Testis (tissue), 2 donors: ENCODE data around the gene HOXA7.

Experiments used
- POLR2A ChIP-seq: fragments of 450-650 bp; IDR thresholded peaks from one replicate; pipeline ENCODE4 v1.6.1; 2017; ENCODE audit warnings: antibody characterized with exemption, mild to moderate bottlenecking, moderate library complexity
- TF ChIP-seq, protein P1 (sequence below), 3 experiments: fragments of 450-650 bp in 2 of 3; fragments of 200-600 bp in 1 of 3; sonication (generic) in 1 of 3; IDR thresholded peaks; one replicate each; pipeline ENCODE4 v1.5.1; 2016 to 2019; ENCODE audit warnings: antibody characterized with exemption in 3 of 3, mild to moderate bottlenecking in 2 of 3, moderate library complexity in 1 of 3

DNA sequence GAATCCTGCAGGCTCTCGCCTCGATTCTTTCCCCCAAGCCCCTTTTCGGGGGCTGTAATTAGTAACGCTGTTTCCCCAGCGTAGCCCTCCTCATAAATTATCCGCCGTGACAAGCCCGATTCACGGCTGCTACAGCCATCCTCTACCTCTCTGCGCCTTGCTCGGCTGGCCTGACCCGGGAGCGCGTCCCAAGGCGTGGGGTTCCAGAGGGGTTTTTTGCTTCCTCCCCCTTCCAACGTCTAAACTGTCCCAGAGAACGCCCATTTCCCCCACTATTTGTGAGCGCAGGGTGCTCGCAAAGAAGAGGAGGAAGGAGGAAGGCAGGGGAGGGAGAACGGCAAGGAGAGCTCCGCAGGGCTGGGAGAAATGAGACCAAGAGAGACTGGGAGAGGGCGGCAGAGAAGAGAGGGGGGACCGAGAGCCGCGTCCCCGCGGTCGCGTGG is 13.9 kb downstream of the HOXA7 start:
- TF ChIP-seq, protein P1, sequence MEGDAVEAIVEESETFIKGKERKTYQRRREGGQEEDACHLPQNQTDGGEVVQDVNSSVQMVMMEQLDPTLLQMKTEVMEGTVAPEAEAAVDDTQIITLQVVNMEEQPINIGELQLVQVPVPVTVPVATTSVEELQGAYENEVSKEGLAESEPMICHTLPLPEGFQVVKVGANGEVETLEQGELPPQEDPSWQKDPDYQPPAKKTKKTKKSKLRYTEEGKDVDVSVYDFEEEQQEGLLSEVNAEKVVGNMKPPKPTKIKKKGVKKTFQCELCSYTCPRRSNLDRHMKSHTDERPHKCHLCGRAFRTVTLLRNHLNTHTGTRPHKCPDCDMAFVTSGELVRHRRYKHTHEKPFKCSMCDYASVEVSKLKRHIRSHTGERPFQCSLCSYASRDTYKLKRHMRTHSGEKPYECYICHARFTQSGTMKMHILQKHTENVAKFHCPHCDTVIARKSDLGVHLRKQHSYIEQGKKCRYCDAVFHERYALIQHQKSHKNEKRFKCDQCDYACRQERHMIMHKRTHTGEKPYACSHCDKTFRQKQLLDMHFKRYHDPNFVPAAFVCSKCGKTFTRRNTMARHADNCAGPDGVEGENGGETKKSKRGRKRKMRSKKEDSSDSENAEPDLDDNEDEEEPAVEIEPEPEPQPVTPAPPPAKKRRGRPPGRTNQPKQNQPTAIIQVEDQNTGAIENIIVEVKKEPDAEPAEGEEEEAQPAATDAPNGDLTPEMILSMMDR (IDR thresholded peaks at IDR 0.05): no peak
- no peak for TF ChIP-seq POLR2A
